NCI-H2171 (cell line): ENCODE results near the gene MED26.
"Not testable (repeated sequence)": the region's sequence is repeated elsewhere in the genome, so short reads cannot be mapped to it uniquely, and the experiment has no call there.

Experiments used
- DNase-seq: peaks from one replicate; lab custom pipeline; 2025; lab: John Stamatoyannopoulos, UW

MED26 gene

GRCh38 chr19:16573296-16573695, 54.7 kb downstream of the MED26 start:
- DNase-seq = no peak

- peak; percentile 94 for DNase-seq
Measured at GRCh38 chr19:16572332-16573211, 55.4 kb downstream of the MED26 start, which contains the start of gene SLC35E1. Gene SLC35E1, minus strand, starts transcription at chr19:16572415. Its CDS starts 51 bp downstream, at chr19:16572364.

GRCh38 chr19:16571822-16572331, 56.1 kb downstream of the MED26 start:
- DNase-seq = no peak

GRCh38 chr19:16571283-16571682, 56.7 kb downstream of the MED26 start:
- no peak for DNase-seq

- DNase-seq = no peak
Measured at GRCh38 chr19:16569609-16570320, 58.2 kb downstream of the MED26 start.

- DNase-seq = no peak
Measured at GRCh38 chr19:16566702-16567101, 61.3 kb downstream of the MED26 start.

- DNase-seq = no peak
Measured at GRCh38 chr19:16566161-16566560, 61.8 kb downstream of the MED26 start.

GRCh38 chr19:16564842-16565241, 63.2 kb downstream of the MED26 start:
- no peak for DNase-seq

GRCh38 chr19:16562608-16563025, 65.4 kb downstream of the MED26 start:
- DNase-seq = no peak

GRCh38 chr19:16561382-16561781, 66.6 kb downstream of the MED26 start:
- no peak for DNase-seq

- DNase-seq = no peak
Measured at GRCh38 chr19:16559780-16560276, 68.2 kb downstream of the MED26 start.

GRCh38 chr19:16554776-16555175, 73.2 kb downstream of the MED26 start:
- no peak for DNase-seq

- DNase-seq = not testable (repeated sequence)
Measured at GRCh38 chr19:16551902-16552301, 76.1 kb downstream of the MED26 start.

- DNase-seq = no peak
Measured at GRCh38 chr19:16548956-16549355, 79.0 kb downstream of the MED26 start.

GRCh38 chr19:16544473-16545231, 83.4 kb downstream of the MED26 start:
- DNase-seq = no peak

- DNase-seq = not testable (repeated sequence)
Measured at GRCh38 chr19:16543734-16544133, 84.3 kb downstream of the MED26 start.

GRCh38 chr19:16542910-16543472, 85.0 kb downstream of the MED26 start:
- DNase-seq = no peak

- DNase-seq = peak; percentile 91
Measured at GRCh38 chr19:16542045-16542909, 85.7 kb downstream of the MED26 start, which contains the start of gene CHERP. Gene CHERP, minus strand, starts transcription at chr19:16542437. Its CDS starts 59 bp downstream, at chr19:16542378.

GRCh38 chr19:16541526-16542044, 86.4 kb downstream of the MED26 start:
- DNase-seq = no peak

- DNase-seq = no peak
Measured at GRCh38 chr19:16540948-16541347, 87.1 kb downstream of the MED26 start.
